ENCODE measurements around the gene PHYHD1.

The PHYHD1 gene

GRCh38 chr9:128928624-128929023 is 7.8 kb downstream of the PHYHD1 start:
- H3K36me3 ChIP-seq (replicated peaks) = no peaks in the 10 kb centered on the region
- in situ Hi-C loops (cut with HindIII; ENCODE audit: low pct_ligation_motif_present, low sequenced_read_pairs) = no loop called here
- no peak for TF ChIP-seq CTCF (IDR thresholded peaks at IDR 0.05; ENCODE audit: low read depth, low read length, missing control alignments)
- no peak for DNase-seq
- H3K27ac ChIP-seq = no peak overlapping the region
- H3K4me3 ChIP-seq (ENCODE audit: low read depth, low read length) = no peak overlapping the region
- H3K27me3 ChIP-seq (replicated peaks) = no peaks in the 10 kb centered on the region

GRCh38 chr9:128929560-128929959 is 8.8 kb downstream of the PHYHD1 start:
- Histone ChIP-seq H3K4me3 (ENCODE audit: low read depth, low read length) (no peak overlapping the region), H3K27ac (no peak overlapping the region), H3K36me3 (replicated peaks) (no peaks in the 10 kb centered on the region), H3K27me3 (replicated peaks) (no peaks in the 10 kb centered on the region)
- in situ Hi-C loops (cut with HindIII; ENCODE audit: low pct_ligation_motif_present, low sequenced_read_pairs) = no loop called here
- TF ChIP-seq CTCF (IDR thresholded peaks at IDR 0.05; ENCODE audit: low read depth, low read length, missing control alignments) = no peak
- DNase-seq = no peak

- Histone ChIP-seq H3K27ac (no peak overlapping the region), H3K4me3 (ENCODE audit: low read depth, low read length) (no peak overlapping the region), H3K27me3 (replicated peaks) (no peaks in the 10 kb centered on the region), H3K36me3 (replicated peaks) (no peaks in the 10 kb centered on the region)
- no peak for TF ChIP-seq CTCF (IDR thresholded peaks at IDR 0.05; ENCODE audit: low read depth, low read length, missing control alignments)
- in situ Hi-C loops (cut with HindIII; ENCODE audit: low pct_ligation_motif_present, low sequenced_read_pairs) = no loop called here
- DNase-seq = no peak
These were observed 12.9 kb downstream of the PHYHD1 start for GRCh38 chr9:128933731-128934130.

- in situ Hi-C loops (cut with HindIII; ENCODE audit: low pct_ligation_motif_present, low sequenced_read_pairs) = no loop called here
- Histone ChIP-seq H3K27ac (no peak overlapping the region), H3K27me3 (replicated peaks) (no peaks in the 10 kb centered on the region), H3K36me3 (replicated peaks) (no peaks in the 10 kb centered on the region), H3K4me3 (ENCODE audit: low read depth, low read length) (no peak overlapping the region)
- DNase-seq = no peak
- no peak for TF ChIP-seq CTCF (IDR thresholded peaks at IDR 0.05; ENCODE audit: low read depth, low read length, missing control alignments)
These were observed 15.5 kb downstream of the PHYHD1 start for GRCh38 chr9:128936171-128936865.

- in situ Hi-C loops (cut with HindIII; ENCODE audit: low pct_ligation_motif_present, low sequenced_read_pairs) = no loop called here
- no peak for TF ChIP-seq CTCF (IDR thresholded peaks at IDR 0.05; ENCODE audit: low read depth, low read length, missing control alignments)
These were observed 16.8 kb downstream of the PHYHD1 start for GRCh38 chr9:128937310-128938165.

More at GRCh38 chr9:128937310-128938165, 16.8 kb downstream of the PHYHD1 start:
- Histone ChIP-seq H3K27ac (no peak overlapping the region), H3K4me3 (ENCODE audit: low read depth, low read length) (no peak overlapping the region), H3K27me3 (replicated peaks) (no peaks in the 10 kb centered on the region), H3K36me3 (replicated peaks) (no peaks in the 10 kb centered on the region)
- DNase-seq = no peak

Data from brain microvascular endothelial cell (primary cell).